ENCODE results near the gene SLC11A2. TPM values are rescaled to one million over a fixed set of nuclear protein-coding genes. Genes with fewer than 3 reads are reported as not detected.
A peak's percentile ranks its signal among the peaks of the same experiment; 100 is the strongest.

The SLC11A2 gene
- total and polyA plus RNA-seq, 9 of the 15 experiments (the other 6 are each of a cell fraction or from before 2014, with no cell fraction given), result 21.1 to 54.0 (median 32.9) TPM

- POLR2A ChIA-PET, result interaction anchor here (0.6 to 1.6 kb wide), 6 partner anchors 19 to 362 kb away, joined by 3 to 6 read pairs (median 4); no protein-coding TSS in a partner anchor
- no peak for FAIRE-seq
Measured at GRCh38 chr12:50985322-50985721, 40.9 kb downstream of the SLC11A2 start.

More at GRCh38 chr12:50985322-50985721, 40.9 kb downstream of the SLC11A2 start:
- H3K27ac ChIP-seq (ENCODE audit: extremely low read depth, low read depth, low read length), result no peak overlapping the region
- no peaks in the 10 kb centered on the region for H4K20me1 ChIP-seq (replicated peaks; ENCODE audit: control insufficient read depth, insufficient read depth, low read length)
- peak; percentile 56 for TF ChIP-seq FOSL1 (tag; conservative IDR thresholded peaks at IDR 0.05)
- TF ChIP-seq BACH1 (tag; IDR thresholded peaks at IDR 0.05), result no peak
- no peak for TF ChIP-seq ZNF511 (CRISPR knock-in tag; IDR thresholded peaks at IDR 0.05)
- TF ChIP-seq KDM5B (IDR thresholded peaks at IDR 0.05; ENCODE audit: insufficient replicate concordance, low read depth, low read length), result no peak
- TF ChIP-seq JUND (IDR thresholded peaks at IDR 0.05; ENCODE audit: borderline replicate concordance, low read depth, low read length), result peak; percentile 12; the same call in 1 of the 2 replicates
- no peak for TF ChIP-seq JUND (tag; IDR thresholded peaks at IDR 0.05; ENCODE audit: borderline replicate concordance, low read depth, low read length)
- TF ChIP-seq TBL1XR1 (IDR thresholded peaks at IDR 0.05; ENCODE audit: low read length in 2 of 2), result no peak
- BruUV-seq (replicated peaks), result no TSS peak
- ATAC-seq (no peak), DNase-seq (ENCODE audit: extremely low read depth in 1 of 4, low spot score in 3 of 4) (no peak)
- no peak overlapping the region for H3K4me2 ChIP-seq (ENCODE audit: insufficient read depth, low read length)
- intact Hi-C loops (cut with micrococcal nuclease) (loop anchor here (5.0 kb wide), 1 partner anchor 367 kb away; no protein-coding TSS in a partner anchor), in situ Hi-C loops (cut with MboI) (no loop called here)
- no peak overlapping the region for H3K4me3 ChIP-seq
- H3K9me3 ChIP-seq (replicated peaks; ENCODE audit: control insufficient read depth, insufficient read depth, low read depth, low read length), result no peaks in the 10 kb centered on the region
- no peak overlapping the region for H2AFZ ChIP-seq (ENCODE audit: low read depth, low read length)
- no peak overlapping the region for H3K9ac ChIP-seq (ENCODE audit: insufficient read depth in 1 of 2, low read depth in 2 of 2, low read length in 2 of 2)
- H3K36me3 ChIP-seq (ENCODE audit: control insufficient read depth, insufficient read depth, low read length), result peaks cover 45% of the 10 kb centered on the region
- H3K27me3 ChIP-seq (ENCODE audit: control insufficient read depth in 2 of 2, insufficient read depth in 2 of 2, low read length in 2 of 2), result no peaks in the 10 kb centered on the region
- H3K79me2 ChIP-seq (ENCODE audit: control insufficient read depth, insufficient read depth, low read length), result no peaks in the 10 kb centered on the region
- CTCF ChIA-PET (ENCODE audit: low intra/inter-chr PET ratio), result interaction anchor here (3.1 kb wide), 1 partner anchor 159 kb away, joined by 33 read pairs; no protein-coding TSS in a partner anchor
- H3K9me1 ChIP-seq (ENCODE audit: control insufficient read depth, insufficient read depth, low read length), result no peaks in the 10 kb centered on the region
- H3K4me1 ChIP-seq (replicated peaks in 1 of 2; ENCODE audit: control insufficient read depth in 2 of 2, insufficient read depth in 2 of 2, low read length in 2 of 2), result no peaks in the 10 kb centered on the region
